Measurements from ENCODE around the gene SNX17. TPM values are rescaled to one million over a fixed set of nuclear protein-coding genes. Genes with fewer than 3 reads are reported as not detected.
"Not testable (repeated sequence)": the region's sequence is repeated elsewhere in the genome, so short reads cannot be mapped to it uniquely, and the experiment has no call there.

SNX17 gene
- total and polyA plus RNA-seq, 7 donors: 70.5 to 102 (median 92.4) TPM

DNA sequence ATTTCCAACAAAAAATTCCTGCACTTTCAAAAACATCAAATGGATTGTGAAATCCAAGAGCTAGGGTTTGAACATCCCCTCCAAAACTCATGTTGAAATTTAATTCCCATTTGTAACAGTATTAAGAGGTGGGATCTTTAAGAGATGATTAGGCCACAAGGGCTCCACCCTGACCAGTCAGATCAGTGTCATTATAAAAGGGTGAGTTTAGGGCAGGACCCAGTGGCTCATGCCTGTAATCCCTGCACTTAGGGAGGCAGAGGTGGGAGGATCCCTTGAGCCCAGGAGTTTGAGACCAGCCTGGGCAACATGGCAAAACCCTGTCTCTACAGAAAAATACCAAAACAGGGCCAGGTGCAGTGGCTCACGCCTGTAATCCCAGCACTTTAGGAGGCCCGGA lies 22.8 kb upstream of the SNX17 start:
- no peak overlapping the region for H3K27ac ChIP-seq
- intact Hi-C loops (cut with DNase I): no loop called here
- TF ChIP-seq POLR2A (IDR thresholded peaks at IDR 0.05): no peak
- TF ChIP-seq EP300 (IDR thresholded peaks at IDR 0.05): no peak
- TF ChIP-seq POLR2AphosphoS5 (IDR thresholded peaks at IDR 0.05): no peak
- TF ChIP-seq, protein P1, sequence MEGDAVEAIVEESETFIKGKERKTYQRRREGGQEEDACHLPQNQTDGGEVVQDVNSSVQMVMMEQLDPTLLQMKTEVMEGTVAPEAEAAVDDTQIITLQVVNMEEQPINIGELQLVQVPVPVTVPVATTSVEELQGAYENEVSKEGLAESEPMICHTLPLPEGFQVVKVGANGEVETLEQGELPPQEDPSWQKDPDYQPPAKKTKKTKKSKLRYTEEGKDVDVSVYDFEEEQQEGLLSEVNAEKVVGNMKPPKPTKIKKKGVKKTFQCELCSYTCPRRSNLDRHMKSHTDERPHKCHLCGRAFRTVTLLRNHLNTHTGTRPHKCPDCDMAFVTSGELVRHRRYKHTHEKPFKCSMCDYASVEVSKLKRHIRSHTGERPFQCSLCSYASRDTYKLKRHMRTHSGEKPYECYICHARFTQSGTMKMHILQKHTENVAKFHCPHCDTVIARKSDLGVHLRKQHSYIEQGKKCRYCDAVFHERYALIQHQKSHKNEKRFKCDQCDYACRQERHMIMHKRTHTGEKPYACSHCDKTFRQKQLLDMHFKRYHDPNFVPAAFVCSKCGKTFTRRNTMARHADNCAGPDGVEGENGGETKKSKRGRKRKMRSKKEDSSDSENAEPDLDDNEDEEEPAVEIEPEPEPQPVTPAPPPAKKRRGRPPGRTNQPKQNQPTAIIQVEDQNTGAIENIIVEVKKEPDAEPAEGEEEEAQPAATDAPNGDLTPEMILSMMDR (IDR thresholded peaks at IDR 0.05): no peak

DNA sequence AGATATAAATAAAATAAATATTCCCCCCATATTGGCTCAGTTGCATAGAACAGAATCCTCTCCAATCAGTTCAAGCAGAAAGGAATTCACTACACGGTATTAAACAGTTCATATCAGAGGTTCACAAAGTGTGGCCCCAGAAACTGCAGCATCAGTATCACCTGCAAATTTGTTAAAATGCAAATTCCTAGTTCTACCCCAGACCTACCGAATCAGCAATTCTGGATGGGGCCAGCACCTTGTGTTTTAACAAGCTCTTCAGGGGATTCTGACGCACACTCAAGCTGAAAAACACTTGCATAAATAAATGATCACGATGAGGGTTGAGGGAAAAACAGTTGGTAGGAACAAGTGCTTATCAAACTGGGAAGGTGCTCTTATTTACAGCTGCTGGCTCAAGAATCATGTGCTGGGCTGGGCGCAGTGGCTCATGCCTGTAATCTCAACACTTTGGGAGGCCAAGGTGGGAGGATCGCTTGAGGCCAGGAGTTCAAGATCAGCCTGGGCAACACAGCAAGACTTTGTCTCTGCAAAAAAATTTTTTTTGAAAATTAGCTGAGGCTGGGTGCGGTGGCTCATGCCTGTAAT lies 20.2 kb upstream of the SNX17 start:
- H3K27ac ChIP-seq: no peak overlapping the region
- H3K9me3 ChIP-seq: no peaks in the 10 kb centered on the region
- no peak for DNase-seq
- peaks cover 0 to 5% (median 0%) of the 10 kb centered on the region in 4 donors for H3K36me3 ChIP-seq
- 91 to 93% methylated on average over 7 of the region's 7 CpGs for WGBS, 2 donors
- H3K27me3 ChIP-seq: no peaks in the 10 kb centered on the region
- TF ChIP-seq, protein P1 (IDR thresholded peaks at IDR 0.05): no peak
- TF ChIP-seq EP300 (IDR thresholded peaks at IDR 0.05) (no peak), POLR2AphosphoS5 (IDR thresholded peaks at IDR 0.05) (no peak), POLR2A (IDR thresholded peaks at IDR 0.05) (no peak)
- peaks cover 0 to 17% (median 12%) of the 10 kb centered on the region in 4 donors for H3K4me1 ChIP-seq
- intact Hi-C loops (cut with DNase I): loop anchor here (10.0 kb wide), 1 partner anchor 135 kb away; the partner anchor contains the start of genes ATRAID, CAD and SLC5A6
- H3K4me3 ChIP-seq: no peak overlapping the region

More for the DNA sequence above, 22.8 kb upstream of the SNX17 start:
- Histone ChIP-seq H3K9me3 (no peaks in the 10 kb centered on the region), H3K36me3 (peaks cover 0 to 12% (median 2%) of the 10 kb centered on the region in 4 donors), H3K4me3 (no peak overlapping the region), H3K27me3 (no peaks in the 10 kb centered on the region), H3K4me1 (peaks cover 0 to 7% (median 0%) of the 10 kb centered on the region in 4 donors)
- DNase-seq: no peak
- WGBS, 2 donors: 92 to 100% methylated on average over 2 of the region's 2 CpGs

DNA sequence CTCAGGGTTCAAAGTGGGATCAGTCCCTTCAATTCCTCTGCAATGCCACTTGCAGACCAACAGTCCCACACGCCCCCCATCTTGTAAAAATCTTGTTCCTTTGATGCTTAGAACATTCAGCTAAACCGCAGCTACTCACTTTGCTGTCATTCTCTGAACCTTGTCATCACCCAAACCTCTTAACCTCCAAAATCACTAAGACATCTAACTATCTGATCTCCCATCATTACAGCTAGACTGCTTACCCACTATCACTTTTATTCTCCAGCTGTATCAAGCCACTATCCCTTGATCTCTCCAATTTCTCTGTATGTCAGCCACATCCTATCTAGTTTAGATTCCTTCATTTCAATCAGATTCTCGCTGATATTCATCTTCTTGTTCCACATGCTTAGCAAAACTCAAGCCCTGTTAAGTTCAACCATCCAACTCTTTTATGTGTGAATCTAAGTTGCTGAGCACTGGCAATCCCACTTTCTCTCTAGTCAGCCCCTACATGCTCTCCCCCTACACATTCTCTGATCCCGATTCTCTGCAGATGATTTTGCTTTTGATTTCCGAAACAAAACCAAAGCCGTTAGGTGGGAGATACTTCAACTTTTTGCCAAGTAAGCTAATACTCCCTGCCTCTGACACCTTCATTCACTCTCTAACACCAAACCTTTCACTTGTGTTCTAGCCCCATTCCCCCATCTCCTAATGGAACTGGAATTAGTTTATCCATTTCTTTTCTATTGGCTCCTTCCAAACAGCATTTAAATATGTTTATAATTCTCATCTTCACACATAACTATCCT lies 18.4 kb upstream of the SNX17 start:
- Histone ChIP-seq H3K4me1 (peaks cover 0 to 26% (median 21%) of the 10 kb centered on the region in 4 donors), H3K4me3 (no peak overlapping the region), H3K36me3 (peaks cover 0 to 5% (median 0%) of the 10 kb centered on the region in 4 donors), H3K9me3 (no peaks in the 10 kb centered on the region), H3K27ac (no peak overlapping the region), H3K27me3 (no peaks in the 10 kb centered on the region)
- no peak for DNase-seq
- intact Hi-C loops (cut with DNase I): loop anchor here (10.0 kb wide), 1 partner anchor 137 kb away; the partner anchor contains the start of genes ATRAID, CAD and SLC5A6
- TF ChIP-seq, protein P1 (IDR thresholded peaks at IDR 0.05): no peak
- no peak for TF ChIP-seq POLR2A (IDR thresholded peaks at IDR 0.05)
- TF ChIP-seq POLR2AphosphoS5 (IDR thresholded peaks at IDR 0.05): no peak
- no peak for TF ChIP-seq EP300 (IDR thresholded peaks at IDR 0.05)
- WGBS, 2 donors: 77 to 88% methylated on average over 6 of the region's 6 CpGs

DNA sequence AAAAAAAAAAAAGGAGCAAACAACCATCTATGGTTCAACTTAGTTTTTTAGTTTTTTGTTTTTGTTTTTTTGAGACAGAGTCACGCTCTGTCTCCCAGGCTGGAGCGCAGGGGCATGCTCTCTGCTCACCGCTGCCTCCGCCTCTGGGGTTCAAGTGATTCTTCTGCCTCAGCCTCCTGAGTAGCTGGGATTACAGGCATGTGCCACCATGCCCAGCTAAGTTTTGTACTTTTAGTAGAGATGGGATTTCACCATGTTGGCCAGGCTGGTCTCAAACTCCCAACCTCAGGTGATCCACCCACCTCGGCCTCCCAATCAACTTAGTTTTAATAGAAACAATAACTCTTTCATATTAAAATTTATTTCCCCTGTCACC lies 17.0 kb upstream of the SNX17 start:
- intact Hi-C loops (cut with DNase I): loop anchor here (10.0 kb wide), 1 partner anchor 139 kb away; the partner anchor contains the start of genes ATRAID, CAD and SLC5A6
- H3K36me3 ChIP-seq, H3K4me3 ChIP-seq, H3K27ac ChIP-seq, H3K9me3 ChIP-seq, DNase-seq, H3K27me3 ChIP-seq: not testable (repeated sequence)
- H3K4me1 ChIP-seq: peaks cover 0 to 37% (median 32%) of the 10 kb centered on the region in 4 donors
- WGBS, 2 donors: 88 to 95% methylated on average over 5 of the region's 5 CpGs
